Measurements from ENCODE around the gene LINGO1. TPM values are rescaled to one million over a fixed set of nuclear protein-coding genes. Genes with fewer than 3 reads are reported as not detected.

The LINGO1 gene
- total and polyA plus RNA-seq, 8 donors = 0.25 to 1.3 (median 0.57) TPM; not detected in 4

- no peak overlapping the region for H3K4me3 ChIP-seq
- H3K9me3 ChIP-seq = no peaks in the 10 kb centered on the region
- intact Hi-C loops (cut with DNase I; ENCODE audit: low total_unique reads) = no loop called here
- 61 to 66% (median 63%) methylated on average over 6 to 13 of the region's 13 CpGs for WGBS, 5 donors
- H3K27ac ChIP-seq = no peak overlapping the region
- no peaks in the 10 kb centered on the region for H3K36me3 ChIP-seq
- H3K4me1 ChIP-seq = no peaks in the 10 kb centered on the region
- TF ChIP-seq EP300 (IDR thresholded peaks at IDR 0.05) (no peak), POLR2AphosphoS5 (IDR thresholded peaks at IDR 0.05) (no peak)
- DNase-seq = no peak
- H3K27me3 ChIP-seq = peaks cover 0 to 72% (median 35%) of the 10 kb centered on the region in 3 donors
Observed at GRCh38 chr15:77671362-77672056, 38.8 kb upstream of the LINGO1 start.

GRCh38 chr15:77670558-77671361 lies 38.0 kb upstream of the LINGO1 start:
- WGBS, 5 donors = 67 to 85% (median 71%) methylated on average over 3 to 5 of the region's 5 CpGs
- intact Hi-C loops (cut with DNase I; ENCODE audit: low total_unique reads) = no loop called here
- H3K36me3 ChIP-seq = no peaks in the 10 kb centered on the region
- no peaks in the 10 kb centered on the region for H3K4me1 ChIP-seq
- H3K4me3 ChIP-seq = no peak overlapping the region
- no peak for DNase-seq
- TF ChIP-seq POLR2AphosphoS5 (IDR thresholded peaks at IDR 0.05) = no peak
- TF ChIP-seq CTCF (IDR thresholded peaks at IDR 0.05) = no peak
- TF ChIP-seq EP300 (IDR thresholded peaks at IDR 0.05) = no peak
- peaks cover 0 to 77% (median 35%) of the 10 kb centered on the region in 3 donors for H3K27me3 ChIP-seq
- H3K27ac ChIP-seq = no peak overlapping the region
- H3K9me3 ChIP-seq = no peaks in the 10 kb centered on the region

- Histone ChIP-seq H3K4me1 (no peaks in the 10 kb centered on the region), H3K9me3 (no peaks in the 10 kb centered on the region), H3K4me3 (no peak overlapping the region), H3K27me3 (peaks cover 0 to 86% (median 35%) of the 10 kb centered on the region in 3 donors), H3K27ac (no peak overlapping the region), H3K36me3 (no peaks in the 10 kb centered on the region)
- intact Hi-C loops (cut with DNase I; ENCODE audit: low total_unique reads) = no loop called here
- no peak for TF ChIP-seq EP300 (IDR thresholded peaks at IDR 0.05)
- no peak for TF ChIP-seq CTCF (IDR thresholded peaks at IDR 0.05)
- TF ChIP-seq POLR2A (IDR thresholded peaks at IDR 0.05) = no peak
- no peak for TF ChIP-seq POLR2AphosphoS5 (IDR thresholded peaks at IDR 0.05)
- no peak for DNase-seq
- 66 to 76% (median 74%) methylated on average over 4 of the region's 4 CpGs for WGBS, 5 donors
Observed at GRCh38 chr15:77669896-77670295, 37.2 kb upstream of the LINGO1 start.

- no peak for TF ChIP-seq CTCF (IDR thresholded peaks at IDR 0.05)
- no peak for TF ChIP-seq EP300 (IDR thresholded peaks at IDR 0.05)
- intact Hi-C loops (cut with DNase I; ENCODE audit: low total_unique reads) = no loop called here
- no peak overlapping the region for H3K4me3 ChIP-seq
- 41 to 54% (median 47%) methylated on average over 9 to 11 of the region's 11 CpGs for WGBS, 5 donors
- H3K9me3 ChIP-seq = no peaks in the 10 kb centered on the region
- no peak for DNase-seq
- H3K27ac ChIP-seq = no peak overlapping the region
- H3K27me3 ChIP-seq = peaks cover 0 to 90% (median 31%) of the 10 kb centered on the region in 3 donors
- H3K4me1 ChIP-seq = no peaks in the 10 kb centered on the region
- no peaks in the 10 kb centered on the region for H3K36me3 ChIP-seq
Observed at GRCh38 chr15:77667338-77668234, 34.9 kb upstream of the LINGO1 start.
